IMR-90 (cell line): ENCODE data around the gene SIAH1. TPM values are rescaled to one million over a fixed set of nuclear protein-coding genes. Genes with fewer than 3 reads are reported as not detected.

Experiments
- ATAC-seq: fragments of 200-7000 bp; cut with Tn5 transposase; 2 replicates; pipeline ENCODE4 v1.9.1; 2020; ENCODE audit warnings: low read depth, mild to moderate bottlenecking, moderate library complexity
- BruUV-seq: library from RNA; stranded (reverse); fragments of 400-500 nt; replicated peaks from 2 replicates; lab custom pipeline; 2021; lab: Mats Ljungman, UMichigan
- CTCF ChIA-PET: fragments of 300-600 bp; formaldehyde crosslinking; extraction: SDS; loops from one replicate; lab custom pipeline; 2021; ENCODE audit warnings: antibody characterized with exemption; lab: Yijun Ruan, JAX
- POLR2A ChIA-PET: fragments of 300-600 bp; sonication (Branson Sonifier 250); formaldehyde crosslinking; loops from one replicate; lab custom pipeline; 2022; ENCODE audit warnings: antibody characterized with exemption; ENCODE audit not compliant: unreplicated experiment; lab: Charles Lee
- DNase-seq: peaks from one replicate; pipeline ENCODE4 v3.0.0; 2013
- H2AFZ ChIP-seq: replicated peaks from 2 replicates; pipeline ENCODE3; 2013; ENCODE audit warnings: low read length, mild to moderate bottlenecking; ENCODE audit not compliant: poor library complexity
- H2AK5ac ChIP-seq: 2 replicates; pipeline ENCODE4 v1.6.1; 2013; ENCODE audit warnings: low read depth, low read length, inconsistent platforms
- H2AK9ac ChIP-seq: replicated peaks from 2 replicates; pipeline ENCODE3; 2013; ENCODE audit warnings: mild to moderate bottlenecking, low read depth, low read length, moderate library complexity; ENCODE audit not compliant: poor library complexity
- H2BK120ac ChIP-seq: 2 replicates; pipeline ENCODE4 v1.6.1; 2013; ENCODE audit warnings: low read depth, low read length, inconsistent platforms
- H2BK15ac ChIP-seq: 3 replicates; pipeline ENCODE4 v1.6.1; 2013; ENCODE audit warnings: low read depth, low read length, inconsistent platforms
- H2BK20ac ChIP-seq: 2 replicates; pipeline ENCODE4 v1.6.1; 2013; ENCODE audit warnings: low read depth, mild to moderate bottlenecking, inconsistent platforms, low read length, moderate library complexity
- H2BK5ac ChIP-seq: 2 replicates; pipeline ENCODE4 v1.6.1; 2013; ENCODE audit warnings: mild to moderate bottlenecking, low read depth, low read length, inconsistent platforms; ENCODE audit not compliant: poor library complexity, severe bottlenecking
- H3K14ac ChIP-seq: replicated peaks from 2 replicates; pipeline ENCODE4 v1.6.1; 2013; ENCODE audit warnings: low read depth, low read length, inconsistent platforms
- H3K18ac ChIP-seq: 2 replicates; pipeline ENCODE4 v1.6.1; 2013; ENCODE audit warnings: low read depth, low read length, control low read depth
- H3K23ac ChIP-seq: 2 replicates; pipeline ENCODE4 v1.6.1; 2013; ENCODE audit warnings: low read depth, low read length, inconsistent platforms
- H3K27ac ChIP-seq: 2 replicates; pipeline ENCODE4 v1.5.1; 2013; ENCODE audit warnings: mild to moderate bottlenecking, control low read depth, low read length; ENCODE audit not compliant: insufficient read depth
- H3K27me3 ChIP-seq: 2 replicates; pipeline ENCODE4 v1.6.1; 2013; ENCODE audit warnings: low read length; ENCODE audit not compliant: control insufficient read depth, insufficient read depth
- H3K36me3 ChIP-seq: 2 replicates; pipeline ENCODE4 v1.6.1; 2013; ENCODE audit warnings: low read length, mixed read lengths; ENCODE audit not compliant: control insufficient read depth, insufficient read depth
- H3K4ac ChIP-seq: 2 replicates; pipeline ENCODE4 v1.6.1; 2013; ENCODE audit warnings: low read depth, low read length, inconsistent platforms
- H3K4me1 ChIP-seq: 2 replicates; pipeline ENCODE4 v1.6.1; 2013; ENCODE audit warnings: low read length, mixed read lengths; ENCODE audit not compliant: control insufficient read depth, insufficient read depth
- H3K4me2 ChIP-seq: 2 replicates; pipeline ENCODE4 v1.6.1; 2013; ENCODE audit warnings: low read depth, mild to moderate bottlenecking, control low read depth, low read length, moderate library complexity
- H3K4me3 ChIP-seq: 2 replicates; pipeline ENCODE4 v1.5.1; 2013; ENCODE audit warnings: low read depth, mild to moderate bottlenecking, control low read depth, low read length, moderate library complexity; ENCODE audit not compliant: insufficient read depth
- H3K56ac ChIP-seq: 2 replicates; pipeline ENCODE4 v1.6.1; 2013; ENCODE audit warnings: low read length, inconsistent platforms; ENCODE audit not compliant: insufficient read depth; ENCODE audit errors: extremely low read depth
- H3K79me1 ChIP-seq, 2 experiments: 2 replicates each; pipeline ENCODE4 v1.6.1; 2013; ENCODE audit warnings: low read length in 2 of 2, inconsistent platforms in 1 of 2, low read depth in 1 of 2
- H3K9ac ChIP-seq: 2 replicates; pipeline ENCODE4 v1.6.1; 2013; ENCODE audit warnings: low read depth, low read length, control low read depth
- H3K9me1 ChIP-seq: 2 replicates; pipeline ENCODE4 v1.6.1; 2013; ENCODE audit warnings: low read length, inconsistent platforms; ENCODE audit not compliant: insufficient read depth
- H3K9me3 ChIP-seq: 2 replicates; pipeline ENCODE4 v1.6.1; 2013; ENCODE audit warnings: low read length; ENCODE audit not compliant: control insufficient read depth, insufficient read depth
- H4K20me1 ChIP-seq: 2 replicates; pipeline ENCODE4 v1.6.1; 2013; ENCODE audit warnings: low read length, inconsistent platforms; ENCODE audit not compliant: insufficient read depth
- H4K5ac ChIP-seq: 2 replicates; pipeline ENCODE4 v1.6.1; 2013; ENCODE audit warnings: mild to moderate bottlenecking, low read depth, low read length, control low read depth
- H4K8ac ChIP-seq, 2 experiments: 2 replicates each; pipeline ENCODE4 v1.6.1; 2013; ENCODE audit warnings: low read depth in 2 of 2, low read length in 2 of 2, control low read depth in 1 of 2, inconsistent platforms in 1 of 2
- H4K91ac ChIP-seq: 2 replicates; pipeline ENCODE4 v1.6.1; 2013; ENCODE audit warnings: low read depth, low read length, inconsistent platforms; ENCODE audit not compliant: insufficient read depth
- CEBPB ChIP-seq: IDR thresholded peaks from 2 replicates; pipeline ENCODE4 v1.6.1; 2012; ENCODE audit warnings: low read depth, low read length, improper control_type of control experiment
- CHD1 ChIP-seq: IDR thresholded peaks from 2 replicates; pipeline ENCODE4 v1.6.1; 2012; ENCODE audit warnings: low read depth, low read length, improper control_type of control experiment
- FOS ChIP-seq: fragments of 150-350 bp; IDR thresholded peaks from 2 replicates; pipeline ENCODE4 v1.6.1; 2016; ENCODE audit warnings: low read depth, low read length
- MAFK ChIP-seq: IDR thresholded peaks from 2 replicates; pipeline ENCODE4 v1.6.1; 2012; ENCODE audit warnings: low read depth, low read length, improper control_type of control experiment
- MAZ ChIP-seq: IDR thresholded peaks from 2 replicates; pipeline ENCODE4 v1.6.1; 2012; ENCODE audit warnings: low read depth, mild to moderate bottlenecking, low read length, improper control_type of control experiment, moderate library complexity, borderline replicate concordance
- NFE2L2 ChIP-seq: fragments of 150-350 bp; IDR thresholded peaks from 2 replicates; pipeline ENCODE4 v1.6.1; 2016; ENCODE audit warnings: low read depth, mild to moderate bottlenecking, low read length
- RAD21 ChIP-seq: IDR thresholded peaks from 2 replicates; pipeline ENCODE4 v1.6.1; 2012; ENCODE audit warnings: low read length, improper control_type of control experiment
- RFX5 ChIP-seq: IDR thresholded peaks from 2 replicates; pipeline ENCODE4 v1.8.0; 2012; ENCODE audit warnings: low read depth, mild to moderate bottlenecking, low read length, moderate library complexity
- SMC3 ChIP-seq: fragments of 150-350 bp; IDR thresholded peaks from 2 replicates; pipeline ENCODE4 v1.6.1; 2016; ENCODE audit warnings: low read depth, mild to moderate bottlenecking, antibody characterized with exemption, low read length, moderate library complexity
- WGBS, 2 experiments: methylation state at CpG; one replicate each; pipeline versions ENCODE4 v1.1.5 to v1.1.7; 2013; ENCODE audit warnings: missing lambda C conversion rate in 2 of 2; ENCODE audit not compliant: insufficient read length in 1 of 2; ENCODE audit errors: extremely low coverage in 2 of 2; 5-methylcytosine and 5-hydroxymethylcytosine counted together
- dilution Hi-C: fragments of 300-500 bp; cut with HindIII; formaldehyde crosslinking; loops from one replicate; pipeline ENCODE4 v1.14.3; 2018; ENCODE audit warnings: low sequenced_read_pairs; ENCODE audit not compliant: unreplicated experiment
- in situ Hi-C: fragments of 300-500 bp; cut with MboI; formaldehyde crosslinking; loops from 3 replicates; pipeline ENCODE4 v1.14.3; 2019; ENCODE audit warnings: low sequenced_read_pairs, inconsistent platforms, mixed read lengths
- intact Hi-C: fragments of 100-400 bp; cut with micrococcal nuclease; formaldehyde crosslinking; loops from 2 replicates; pipeline ENCODE4 v1.10.0; 2022
- polyA plus RNA-seq, 3 experiments: library from polyadenylated mRNA; depleted of rRNA; stranded (reverse); fragments of >200 nt; gene quantifications; 2 replicates each; pipeline ENCODE4 v1.2.3, GENCODE V29; 2012; ENCODE audit warnings: low replicate concordance in 1 of 3
- total RNA-seq: library from RNA; depleted of rRNA; stranded (reverse); fragments of >200 nt; gene quantifications from 2 replicates; pipeline ENCODE4 v1.2.3, GENCODE V29; 2012
- TF ChIP-seq, protein P1 (sequence below): conservative IDR thresholded peaks from 2 replicates; pipeline ENCODE4 v1.5.1; 2012; ENCODE audit warnings: mild to moderate bottlenecking, low read depth, low read length, improper control_type of control experiment
- TF ChIP-seq, protein P2 (sequence below): fragments of 150-350 bp; IDR thresholded peaks from 2 replicates; pipeline ENCODE4 v1.6.1; 2016; ENCODE audit warnings: low read depth, mild to moderate bottlenecking, low read length, moderate library complexity, borderline replicate concordance

Gene SIAH1
- total and polyA plus RNA-seq, 2 of the 4 experiments (the other 2 are of a cell fraction), result 10.3 to 17.7 TPM

DNA sequence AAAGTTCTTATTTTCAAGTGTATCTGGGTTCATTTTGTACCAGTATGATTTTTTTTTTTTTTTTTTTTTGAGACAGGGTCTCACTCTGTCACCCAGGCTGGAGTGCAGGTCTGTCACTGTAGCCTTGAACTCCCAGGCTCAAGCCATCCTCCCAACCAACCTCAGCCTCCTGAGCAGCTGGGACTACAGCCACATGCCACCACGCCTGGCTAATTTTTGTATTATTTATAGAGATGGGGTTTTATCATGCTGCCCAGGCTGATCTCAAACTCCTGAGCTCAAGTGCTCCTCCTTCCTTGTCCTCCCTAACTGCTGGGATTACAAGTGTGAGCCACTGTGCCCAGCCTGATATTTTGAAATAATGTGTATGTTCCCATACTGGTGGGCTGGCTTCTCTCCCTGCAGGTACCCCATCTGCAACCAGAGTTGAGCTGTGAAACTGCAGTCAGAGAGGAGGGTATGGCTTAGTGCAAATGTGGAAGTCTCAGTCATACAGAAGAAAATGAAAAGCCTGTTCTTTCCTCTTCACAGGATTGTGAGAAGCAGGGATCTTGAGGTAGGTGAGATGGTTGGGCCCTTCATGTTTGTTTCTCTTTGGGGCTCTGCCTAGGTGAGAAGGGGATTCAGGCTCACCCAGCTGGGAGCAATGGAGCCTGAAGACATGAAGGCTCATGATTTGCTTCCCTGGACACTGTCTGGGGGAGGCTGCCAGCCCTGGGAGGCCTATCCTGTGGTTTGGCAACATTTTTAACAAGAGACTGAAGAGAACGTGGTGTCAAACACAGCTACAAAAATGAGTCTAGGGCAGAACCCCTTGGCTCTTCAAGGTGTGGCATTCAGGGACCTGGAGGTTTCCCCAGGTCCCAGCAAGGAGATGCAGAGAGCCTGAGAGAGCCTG is 41.3 kb upstream of the SIAH1 start:
- H3K79me1 ChIP-seq, result no peaks in the 10 kb centered on the region
- POLR2A ChIA-PET, result no interaction called here
- no peaks in the 10 kb centered on the region for H3K9me3 ChIP-seq
- no peak overlapping the region for H3K4ac ChIP-seq
- no peak overlapping the region for H3K4me3 ChIP-seq
- no peak overlapping the region for H2AK5ac ChIP-seq
- H3K27ac ChIP-seq, result no peak overlapping the region
- H2BK15ac ChIP-seq, result no peak overlapping the region
- H4K20me1 ChIP-seq, result no peaks in the 10 kb centered on the region
- H2BK120ac ChIP-seq, result no peak overlapping the region
- H2BK5ac ChIP-seq, result no peak overlapping the region
- ATAC-seq (peak; percentile 48; the same call in 1 of the 2 replicates), DNase-seq (peak; percentile 32)
- no peak overlapping the region for H4K91ac ChIP-seq
- no peaks in the 10 kb centered on the region for H3K27me3 ChIP-seq
- dilution Hi-C loops (no loop called here), in situ Hi-C loops (no loop called here), intact Hi-C loops (no loop called here)
- H3K18ac ChIP-seq, result no peak overlapping the region; the same call in 1 of the 2 replicates
- H3K14ac ChIP-seq, result no peak overlapping the region
- no peak overlapping the region for H2BK20ac ChIP-seq
- H3K4me2 ChIP-seq, result no peak overlapping the region
- peaks cover 7% of the 10 kb centered on the region for H3K4me1 ChIP-seq
- H2AFZ ChIP-seq, result no peak overlapping the region
- H3K9me1 ChIP-seq, result no peaks in the 10 kb centered on the region
- H3K36me3 ChIP-seq, result no peaks in the 10 kb centered on the region
- WGBS, 2 experiments, result 50% methylated on average over 1 of the region's 2 CpGs; no CpG with 5 or more reads in 1 of the 2 experiments
- TF ChIP-seq RAD21 (no peak), MAFK (no peak), CEBPB (no peak), MAZ (no peak), NFE2L2 (no peak), FOS (no peak), SMC3 (no peak), RFX5 (no peak), CHD1 (no peak)
- TF ChIP-seq, protein P1, sequence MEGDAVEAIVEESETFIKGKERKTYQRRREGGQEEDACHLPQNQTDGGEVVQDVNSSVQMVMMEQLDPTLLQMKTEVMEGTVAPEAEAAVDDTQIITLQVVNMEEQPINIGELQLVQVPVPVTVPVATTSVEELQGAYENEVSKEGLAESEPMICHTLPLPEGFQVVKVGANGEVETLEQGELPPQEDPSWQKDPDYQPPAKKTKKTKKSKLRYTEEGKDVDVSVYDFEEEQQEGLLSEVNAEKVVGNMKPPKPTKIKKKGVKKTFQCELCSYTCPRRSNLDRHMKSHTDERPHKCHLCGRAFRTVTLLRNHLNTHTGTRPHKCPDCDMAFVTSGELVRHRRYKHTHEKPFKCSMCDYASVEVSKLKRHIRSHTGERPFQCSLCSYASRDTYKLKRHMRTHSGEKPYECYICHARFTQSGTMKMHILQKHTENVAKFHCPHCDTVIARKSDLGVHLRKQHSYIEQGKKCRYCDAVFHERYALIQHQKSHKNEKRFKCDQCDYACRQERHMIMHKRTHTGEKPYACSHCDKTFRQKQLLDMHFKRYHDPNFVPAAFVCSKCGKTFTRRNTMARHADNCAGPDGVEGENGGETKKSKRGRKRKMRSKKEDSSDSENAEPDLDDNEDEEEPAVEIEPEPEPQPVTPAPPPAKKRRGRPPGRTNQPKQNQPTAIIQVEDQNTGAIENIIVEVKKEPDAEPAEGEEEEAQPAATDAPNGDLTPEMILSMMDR, result no peak
- TF ChIP-seq, protein P2, sequence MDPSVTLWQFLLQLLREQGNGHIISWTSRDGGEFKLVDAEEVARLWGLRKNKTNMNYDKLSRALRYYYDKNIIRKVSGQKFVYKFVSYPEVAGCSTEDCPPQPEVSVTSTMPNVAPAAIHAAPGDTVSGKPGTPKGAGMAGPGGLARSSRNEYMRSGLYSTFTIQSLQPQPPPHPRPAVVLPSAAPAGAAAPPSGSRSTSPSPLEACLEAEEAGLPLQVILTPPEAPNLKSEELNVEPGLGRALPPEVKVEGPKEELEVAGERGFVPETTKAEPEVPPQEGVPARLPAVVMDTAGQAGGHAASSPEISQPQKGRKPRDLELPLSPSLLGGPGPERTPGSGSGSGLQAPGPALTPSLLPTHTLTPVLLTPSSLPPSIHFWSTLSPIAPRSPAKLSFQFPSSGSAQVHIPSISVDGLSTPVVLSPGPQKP, result no peak
- no peak overlapping the region for H2AK9ac ChIP-seq
- H4K5ac ChIP-seq, result peak overlapping the region; percentile 32; the same call in 1 of the 2 replicates
- CTCF ChIA-PET, result no interaction called here
- H3K23ac ChIP-seq, result no peak overlapping the region
- no peak overlapping the region for H3K9ac ChIP-seq
- H3K56ac ChIP-seq, result no peak overlapping the region
- H4K8ac ChIP-seq, result no peak overlapping the region
- no TSS peak for BruUV-seq
